ENCODE measurements around the gene ATXN2.

The ATXN2 gene

GRCh38 chr12:111448846-111449790, 150.0 kb downstream of the ATXN2 start:
- no peak for TF ChIP-seq FOXM1 (IDR thresholded peaks at IDR 0.05; ENCODE audit: borderline replicate concordance, low read depth)
- TF ChIP-seq EGR1 (IDR thresholded peaks at IDR 0.05): no peak
- TF ChIP-seq, protein P1, sequence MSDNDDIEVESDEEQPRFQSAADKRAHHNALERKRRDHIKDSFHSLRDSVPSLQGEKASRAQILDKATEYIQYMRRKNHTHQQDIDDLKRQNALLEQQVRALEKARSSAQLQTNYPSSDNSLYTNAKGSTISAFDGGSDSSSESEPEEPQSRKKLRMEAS (IDR thresholded peaks at IDR 0.05): no peak
- TF ChIP-seq NFIC (IDR thresholded peaks at IDR 0.05): no peak
- no peak for TF ChIP-seq EP300 (IDR thresholded peaks at IDR 0.05; ENCODE audit: borderline replicate concordance)
- no peak for TF ChIP-seq TAF1 (IDR thresholded peaks at IDR 0.05; ENCODE audit: low read depth)
- no peak for TF ChIP-seq USF1 (IDR thresholded peaks at IDR 0.05)
- no peak for TF ChIP-seq ZBTB7A (IDR thresholded peaks at IDR 0.05; ENCODE audit: low read depth)
- no peak for TF ChIP-seq CREB1 (IDR thresholded peaks at IDR 0.05; ENCODE audit: low read depth)
- TF ChIP-seq, protein P2, sequence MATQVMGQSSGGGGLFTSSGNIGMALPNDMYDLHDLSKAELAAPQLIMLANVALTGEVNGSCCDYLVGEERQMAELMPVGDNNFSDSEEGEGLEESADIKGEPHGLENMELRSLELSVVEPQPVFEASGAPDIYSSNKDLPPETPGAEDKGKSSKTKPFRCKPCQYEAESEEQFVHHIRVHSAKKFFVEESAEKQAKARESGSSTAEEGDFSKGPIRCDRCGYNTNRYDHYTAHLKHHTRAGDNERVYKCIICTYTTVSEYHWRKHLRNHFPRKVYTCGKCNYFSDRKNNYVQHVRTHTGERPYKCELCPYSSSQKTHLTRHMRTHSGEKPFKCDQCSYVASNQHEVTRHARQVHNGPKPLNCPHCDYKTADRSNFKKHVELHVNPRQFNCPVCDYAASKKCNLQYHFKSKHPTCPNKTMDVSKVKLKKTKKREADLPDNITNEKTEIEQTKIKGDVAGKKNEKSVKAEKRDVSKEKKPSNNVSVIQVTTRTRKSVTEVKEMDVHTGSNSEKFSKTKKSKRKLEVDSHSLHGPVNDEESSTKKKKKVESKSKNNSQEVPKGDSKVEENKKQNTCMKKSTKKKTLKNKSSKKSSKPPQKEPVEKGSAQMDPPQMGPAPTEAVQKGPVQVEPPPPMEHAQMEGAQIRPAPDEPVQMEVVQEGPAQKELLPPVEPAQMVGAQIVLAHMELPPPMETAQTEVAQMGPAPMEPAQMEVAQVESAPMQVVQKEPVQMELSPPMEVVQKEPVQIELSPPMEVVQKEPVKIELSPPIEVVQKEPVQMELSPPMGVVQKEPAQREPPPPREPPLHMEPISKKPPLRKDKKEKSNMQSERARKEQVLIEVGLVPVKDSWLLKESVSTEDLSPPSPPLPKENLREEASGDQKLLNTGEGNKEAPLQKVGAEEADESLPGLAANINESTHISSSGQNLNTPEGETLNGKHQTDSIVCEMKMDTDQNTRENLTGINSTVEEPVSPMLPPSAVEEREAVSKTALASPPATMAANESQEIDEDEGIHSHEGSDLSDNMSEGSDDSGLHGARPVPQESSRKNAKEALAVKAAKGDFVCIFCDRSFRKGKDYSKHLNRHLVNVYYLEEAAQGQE (IDR thresholded peaks at IDR 0.05; ENCODE audit: low read depth): no peak
- no peak for TF ChIP-seq TEAD4 (IDR thresholded peaks at IDR 0.05)
- TF ChIP-seq YY1 (IDR thresholded peaks at IDR 0.05; ENCODE audit: low read depth): no peak
- TF ChIP-seq RAD21 (IDR thresholded peaks at IDR 0.05; ENCODE audit: low read depth): no peak
- TF ChIP-seq CEBPB (IDR thresholded peaks at IDR 0.05): no peak
- no peak for TF ChIP-seq TCF12 (IDR thresholded peaks at IDR 0.05; ENCODE audit: low read depth)

- TF ChIP-seq USF1 (IDR thresholded peaks at IDR 0.05): no peak
- TF ChIP-seq TCF12 (IDR thresholded peaks at IDR 0.05; ENCODE audit: low read depth): no peak
- TF ChIP-seq EP300 (IDR thresholded peaks at IDR 0.05; ENCODE audit: borderline replicate concordance): no peak
- no peak for TF ChIP-seq ZBTB7A (IDR thresholded peaks at IDR 0.05; ENCODE audit: low read depth)
- no peak for TF ChIP-seq YY1 (IDR thresholded peaks at IDR 0.05; ENCODE audit: low read depth)
- TF ChIP-seq RAD21 (IDR thresholded peaks at IDR 0.05; ENCODE audit: low read depth): no peak
- no peak for TF ChIP-seq CEBPB (IDR thresholded peaks at IDR 0.05)
- TF ChIP-seq FOXM1 (IDR thresholded peaks at IDR 0.05; ENCODE audit: borderline replicate concordance, low read depth): no peak
- no peak for TF ChIP-seq EGR1 (IDR thresholded peaks at IDR 0.05)
- TF ChIP-seq, protein P2 (IDR thresholded peaks at IDR 0.05; ENCODE audit: low read depth): no peak
- no peak for TF ChIP-seq TEAD4 (IDR thresholded peaks at IDR 0.05)
- TF ChIP-seq CREB1 (IDR thresholded peaks at IDR 0.05; ENCODE audit: low read depth): no peak
- TF ChIP-seq TAF1 (IDR thresholded peaks at IDR 0.05; ENCODE audit: low read depth): no peak
- TF ChIP-seq, protein P1 (IDR thresholded peaks at IDR 0.05): no peak
These were observed 150.8 kb downstream of the ATXN2 start for GRCh38 chr12:111448266-111448830.

DNA sequence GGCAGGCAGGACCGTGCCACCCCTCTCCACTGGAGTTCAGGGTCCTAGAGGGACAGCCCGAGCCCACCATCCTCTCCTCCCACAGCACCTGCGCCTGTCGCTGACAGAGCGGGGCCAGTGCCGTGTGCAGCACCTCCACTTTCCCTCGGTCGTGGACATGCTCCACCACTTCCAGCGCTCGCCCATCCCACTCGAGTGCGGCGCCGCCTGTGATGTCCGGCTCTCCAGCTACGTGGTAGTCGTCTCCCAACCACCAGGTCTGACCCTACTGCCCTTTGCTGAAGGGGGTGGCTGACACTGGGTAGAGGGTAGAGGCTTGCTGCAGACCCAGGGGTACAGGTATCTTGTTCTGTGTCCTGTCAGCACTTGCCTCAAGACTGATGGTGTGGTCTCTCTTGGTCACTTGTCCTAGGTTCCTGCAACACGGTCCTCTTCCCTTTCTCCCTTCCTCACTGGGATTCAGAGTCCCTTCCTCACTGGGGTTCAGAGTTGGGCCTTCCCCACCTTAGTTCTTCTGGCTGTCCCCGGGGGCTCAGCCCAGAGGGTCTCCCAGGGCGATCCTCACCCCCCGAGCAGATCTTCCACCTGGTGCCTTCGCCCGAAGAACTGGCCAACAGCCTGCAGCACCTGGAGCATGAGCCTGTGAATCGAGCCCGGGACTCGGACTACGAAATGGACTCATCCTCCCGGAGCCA, 151.4 kb downstream of the ATXN2 start:
- no peak for TF ChIP-seq TCF12 (IDR thresholded peaks at IDR 0.05; ENCODE audit: low read depth)
- no peak for TF ChIP-seq TEAD4 (IDR thresholded peaks at IDR 0.05)
- TF ChIP-seq NFIC (IDR thresholded peaks at IDR 0.05): no peak
- no peak for TF ChIP-seq CREB1 (IDR thresholded peaks at IDR 0.05; ENCODE audit: low read depth)
- no peak for TF ChIP-seq ZBTB7A (IDR thresholded peaks at IDR 0.05; ENCODE audit: low read depth)
- TF ChIP-seq, protein P1 (IDR thresholded peaks at IDR 0.05): no peak
- TF ChIP-seq FOXM1 (IDR thresholded peaks at IDR 0.05; ENCODE audit: borderline replicate concordance, low read depth): no peak
- TF ChIP-seq YY1 (IDR thresholded peaks at IDR 0.05; ENCODE audit: low read depth): no peak
- TF ChIP-seq, protein P2 (IDR thresholded peaks at IDR 0.05; ENCODE audit: low read depth): no peak

Data from Ishikawa (cell line).